ENCODE results near the gene MTUS2.
"Not testable (repeated sequence)": the region's sequence is repeated elsewhere in the genome, so short reads cannot be mapped to it uniquely, and the experiment has no call there.

MTUS2 gene

DNA sequence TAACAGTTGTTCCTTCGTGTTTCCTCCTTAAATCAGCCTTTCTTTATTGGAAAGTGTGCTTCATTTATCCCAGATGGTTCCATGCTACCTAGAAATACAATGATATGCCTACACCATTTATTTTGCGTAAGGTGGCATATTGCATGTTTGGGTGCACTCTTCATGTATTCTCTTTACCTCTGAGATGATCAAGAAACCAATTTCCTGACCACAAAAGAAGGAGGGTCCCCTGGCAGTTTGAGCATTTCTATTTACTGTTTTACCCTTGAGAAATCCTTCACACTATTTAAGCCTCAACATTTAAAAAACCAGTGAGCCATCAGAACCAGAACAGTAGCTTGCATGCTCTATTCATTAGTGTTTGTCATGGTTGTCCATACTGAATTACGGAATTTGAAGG, 354.0 kb downstream of the MTUS2 start:
- no peak for DNase-seq

DNA sequence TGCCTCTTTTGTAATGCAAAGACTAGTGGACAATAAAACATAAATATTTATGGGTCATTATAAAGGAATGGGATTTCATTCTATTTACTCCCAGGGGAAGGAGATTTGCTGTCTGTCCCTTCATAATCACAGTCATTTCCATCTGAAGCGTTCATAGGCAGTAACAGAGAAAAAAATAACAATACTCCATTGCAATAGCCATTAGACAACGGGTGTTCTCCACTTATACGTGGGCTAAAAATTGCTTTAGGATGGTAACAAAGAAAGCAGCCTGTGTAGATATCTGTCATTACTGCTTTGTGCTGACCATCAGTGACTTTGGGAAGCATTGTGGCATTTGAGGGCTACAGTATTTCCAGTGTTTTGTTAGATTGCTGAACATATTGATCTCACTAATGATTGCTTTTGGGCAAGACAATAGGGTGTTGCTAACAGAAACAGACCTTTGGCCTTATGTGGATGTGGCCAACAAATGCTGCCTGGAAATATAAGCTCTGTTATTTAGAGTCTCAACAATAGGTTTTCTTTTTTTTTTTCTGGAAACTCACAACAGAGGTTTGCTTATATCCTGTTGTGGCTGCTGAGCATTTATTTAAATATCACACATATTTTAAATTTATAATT, 355.2 kb downstream of the MTUS2 start:
- DNase-seq = no peak

DNA sequence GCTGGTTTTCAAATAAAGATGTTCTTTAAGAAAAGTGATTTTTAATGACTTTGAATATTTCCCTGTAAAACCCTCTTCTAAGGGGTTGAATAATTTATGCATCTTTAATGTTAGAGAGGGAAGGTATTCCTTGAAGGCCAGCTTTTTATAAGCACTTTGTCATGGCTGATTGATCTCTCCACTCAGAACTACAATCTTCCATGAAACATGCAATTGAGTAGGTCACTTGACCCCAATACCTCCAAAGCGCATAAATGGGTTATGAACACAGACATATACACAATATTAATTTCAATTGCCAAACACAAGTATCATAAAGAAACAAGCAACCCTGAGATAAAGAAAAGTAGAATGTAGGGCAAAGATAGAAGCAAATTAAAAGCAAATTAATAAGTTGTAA, 359.9 kb downstream of the MTUS2 start:
- no peak for DNase-seq

DNA sequence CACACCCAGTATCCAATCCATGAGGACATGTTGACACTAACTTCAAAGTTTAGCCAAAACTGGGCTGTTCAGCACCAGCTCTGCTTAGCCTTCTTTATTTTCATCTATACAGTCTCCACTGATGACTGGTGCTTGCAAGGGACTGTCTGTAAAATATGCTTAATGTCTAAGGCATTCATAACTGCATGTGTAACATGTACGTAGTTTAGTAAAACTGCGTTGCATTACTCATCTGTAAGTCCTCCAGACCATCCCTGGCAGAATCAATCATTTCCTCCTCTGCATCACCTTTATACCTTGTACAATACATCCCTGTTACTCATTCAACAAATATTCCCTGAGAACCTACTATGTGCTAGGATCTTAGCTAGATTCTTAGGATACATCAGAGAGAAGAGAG, 362.1 kb downstream of the MTUS2 start:
- DNase-seq = no peak

DNA sequence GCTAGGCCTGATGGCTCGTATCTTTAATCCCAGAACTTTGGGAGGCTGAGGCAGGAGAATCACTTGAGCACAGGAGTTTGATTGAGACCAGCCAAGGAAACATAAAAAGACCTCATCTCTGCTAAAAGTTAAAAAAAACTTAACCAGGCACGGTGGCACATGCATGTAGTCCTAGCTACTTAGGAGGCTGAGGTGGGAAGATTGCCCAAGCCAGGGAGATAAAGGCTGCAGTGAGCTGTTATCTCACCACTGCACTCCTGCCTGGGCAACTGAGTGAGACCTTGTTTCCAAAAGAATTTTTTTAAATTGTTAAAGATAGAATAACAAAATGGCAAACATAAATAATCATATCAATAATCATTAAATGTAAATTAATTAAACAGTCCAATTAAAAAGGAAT, 365.8 kb downstream of the MTUS2 start:
- no peak for DNase-seq

DNA sequence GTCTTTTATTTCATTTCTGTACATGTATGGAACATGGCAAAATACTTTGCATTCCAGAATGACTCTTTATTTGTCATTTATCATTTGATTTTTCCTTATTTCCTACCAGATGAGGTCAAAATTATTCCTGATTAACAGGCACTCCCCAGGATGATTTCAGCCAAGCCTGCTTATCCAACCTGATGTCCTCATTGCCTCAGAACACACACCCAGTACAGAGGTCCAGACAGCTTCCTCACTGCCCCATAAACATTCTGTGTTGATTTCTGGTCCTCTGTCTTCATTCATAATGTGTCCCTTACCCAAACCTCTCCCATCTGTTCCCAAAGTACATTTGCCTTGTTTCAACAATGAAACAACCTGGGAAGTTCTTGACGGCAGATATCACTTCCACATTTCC, 367.4 kb downstream of the MTUS2 start:
- DNase-seq = no peak

DNA sequence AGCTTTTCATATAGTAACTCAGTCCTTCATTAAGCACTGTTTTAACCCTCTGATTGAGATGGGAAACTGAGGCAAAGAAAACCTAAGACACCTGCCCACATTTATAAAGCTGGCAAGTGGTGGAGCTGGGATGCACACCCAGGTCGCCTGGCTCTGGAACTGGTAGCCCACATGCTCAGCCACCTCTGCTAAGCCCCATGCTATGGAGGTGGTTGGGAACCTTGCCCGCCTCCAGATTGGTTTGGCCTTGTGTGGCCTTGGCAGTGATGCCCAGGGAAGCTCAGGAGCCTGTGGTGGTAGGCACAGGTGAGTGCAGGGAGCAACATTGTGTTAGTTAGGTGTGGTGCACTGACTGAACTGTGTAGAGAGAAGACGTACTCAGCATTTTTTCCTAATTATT, 370.2 kb downstream of the MTUS2 start:
- no peak for DNase-seq

DNA sequence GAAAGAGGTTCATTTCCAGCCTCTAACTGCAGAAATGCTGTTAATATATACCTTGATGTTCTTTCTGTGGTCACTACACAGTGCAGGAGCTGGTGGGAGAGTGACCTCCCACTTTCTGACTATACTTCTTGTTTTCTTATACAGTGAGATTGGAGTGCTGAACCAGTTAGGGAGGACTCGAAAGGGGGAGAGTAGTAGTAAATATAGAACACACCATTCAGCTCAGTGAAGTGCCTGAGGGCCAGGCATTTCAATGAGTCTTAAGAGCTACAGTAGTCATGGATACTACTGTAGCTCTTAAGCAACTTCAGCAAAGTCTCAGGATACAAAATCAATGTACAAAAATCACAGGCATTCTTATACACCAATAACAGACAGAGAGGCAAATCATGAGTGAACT, 372.9 kb downstream of the MTUS2 start:
- no peak for DNase-seq

DNA sequence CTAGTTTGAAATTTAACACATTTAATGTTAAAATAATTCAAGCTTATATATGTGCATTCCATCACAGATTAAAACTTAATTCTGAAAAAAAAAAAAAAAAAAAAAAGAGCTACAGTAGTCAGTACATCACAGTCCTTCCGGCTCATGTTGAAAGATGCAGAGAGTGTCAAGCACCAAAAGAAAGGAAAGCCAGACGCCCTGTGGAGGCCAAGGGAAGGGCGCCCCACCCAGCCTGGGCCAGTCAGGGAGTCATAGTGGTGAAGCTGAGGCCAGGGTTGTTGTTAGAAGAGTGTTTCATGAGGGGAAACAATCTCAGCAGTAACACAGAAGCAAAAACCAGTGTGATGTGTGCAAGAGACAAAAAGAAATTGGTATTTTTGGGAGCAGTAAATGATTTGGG, 375.3 kb downstream of the MTUS2 start:
- DNase-seq = no peak

DNA sequence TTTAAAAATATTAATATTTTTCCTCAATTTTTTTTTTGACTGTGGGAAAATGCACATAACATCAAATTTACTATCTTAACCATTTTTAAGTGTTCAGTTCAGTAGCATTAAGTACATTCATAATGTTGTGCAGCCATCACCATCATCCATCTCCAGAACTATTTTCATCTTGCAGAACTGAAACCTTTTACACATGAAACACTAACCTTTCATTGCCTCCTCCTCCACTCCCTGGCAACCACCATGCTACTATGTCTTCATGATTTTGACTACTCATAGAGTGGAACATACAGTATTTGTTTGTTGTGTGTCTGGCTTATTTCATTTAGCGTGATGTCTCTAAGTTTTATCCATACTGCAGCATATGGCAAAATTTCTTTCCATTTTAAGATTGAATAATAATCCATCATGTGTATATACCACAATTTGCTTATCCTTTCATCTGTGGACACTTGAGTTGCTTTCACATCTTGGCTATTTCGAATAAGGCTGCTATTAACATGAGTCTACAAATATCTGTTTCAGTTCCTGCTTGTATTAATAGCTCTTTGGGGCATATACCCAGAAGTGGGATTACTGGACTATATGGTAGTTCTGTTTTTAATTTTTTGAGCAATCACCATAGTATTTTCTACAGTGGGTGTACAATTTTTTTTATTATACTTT, 376.4 kb downstream of the MTUS2 start:
- no peak for DNase-seq

DNA sequence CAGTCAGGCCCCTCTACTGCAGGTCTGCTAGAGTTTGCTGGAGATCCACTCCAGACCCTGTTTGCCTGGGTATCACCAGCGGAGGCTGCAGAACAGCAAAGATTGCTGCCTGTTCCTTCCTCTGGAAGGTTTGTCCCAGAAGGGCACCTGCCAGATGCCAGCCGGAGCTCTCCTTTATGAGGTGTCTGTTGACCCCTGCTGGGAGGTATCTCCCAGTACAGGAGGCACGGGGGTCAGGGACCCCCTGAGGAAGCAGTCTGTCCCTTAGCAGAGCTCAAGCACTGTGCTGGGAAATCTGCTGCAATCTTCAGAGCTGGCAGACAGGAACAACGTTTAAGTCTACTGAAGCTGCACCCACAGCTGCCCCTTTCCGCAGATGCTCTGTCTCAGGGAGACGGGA, 382.6 kb downstream of the MTUS2 start:
- DNase-seq = not testable (repeated sequence)

DNA sequence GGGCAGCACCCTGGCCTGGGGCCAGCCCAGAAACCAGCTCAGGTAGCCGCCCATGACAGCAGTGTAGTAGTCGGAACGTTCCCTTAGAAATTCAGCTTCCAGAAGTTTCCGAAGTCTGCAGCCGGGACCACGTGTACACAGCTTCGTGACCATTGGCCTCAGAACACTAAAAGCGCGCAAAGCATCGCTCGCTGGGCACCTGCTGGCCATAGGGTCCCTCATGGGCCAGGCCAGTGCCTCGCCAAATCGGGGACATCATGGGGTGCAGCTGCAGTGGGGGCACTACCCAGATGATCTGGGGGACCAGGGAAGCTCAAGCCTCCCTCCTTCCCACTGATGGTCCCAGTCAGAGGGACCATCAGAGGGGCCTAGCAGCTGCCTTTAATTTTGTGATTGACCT, 384.5 kb downstream of the MTUS2 start:
- no peak for DNase-seq

DNA sequence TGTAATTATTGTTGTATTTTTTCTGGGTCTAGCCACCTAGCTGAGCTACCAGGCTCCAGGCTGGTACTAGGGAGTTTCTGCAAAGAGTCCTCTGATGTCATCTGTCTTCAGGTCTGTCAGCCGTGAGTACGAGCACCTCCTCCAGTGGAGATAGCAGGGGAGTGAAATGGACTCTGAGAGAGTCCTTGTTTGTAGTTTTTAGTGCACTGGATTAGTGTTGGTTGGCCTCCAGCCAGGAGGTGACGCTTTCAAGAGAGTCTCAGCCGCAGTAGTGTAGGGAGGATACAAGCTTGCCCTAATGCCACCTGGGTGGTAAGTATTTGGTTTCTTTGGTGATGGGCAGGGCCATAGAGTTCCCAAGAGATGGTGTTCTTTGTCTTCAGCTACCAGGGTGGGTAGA, 390.5 kb downstream of the MTUS2 start:
- no peak for DNase-seq

DNA sequence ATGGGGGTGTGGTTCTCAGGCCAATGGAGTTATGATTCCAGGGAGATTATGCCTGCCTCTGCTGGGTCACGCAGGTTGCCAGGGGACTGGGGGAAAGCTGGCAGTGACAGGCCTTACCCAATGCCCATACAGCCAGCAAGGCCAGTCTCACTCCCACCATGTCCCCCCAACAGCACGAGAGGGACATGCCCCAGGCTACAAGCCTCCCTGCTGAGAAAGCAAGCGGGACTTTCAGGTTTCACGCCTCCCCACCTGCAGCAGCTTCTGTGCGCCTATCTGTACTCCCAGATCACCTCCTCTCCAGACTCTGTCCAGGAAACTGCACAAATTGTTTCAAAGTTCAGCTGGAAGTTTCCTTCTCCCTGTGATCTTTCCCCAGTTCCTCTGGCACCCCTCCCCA, 391.0 kb downstream of the MTUS2 start:
- not testable (repeated sequence) for DNase-seq

DNA sequence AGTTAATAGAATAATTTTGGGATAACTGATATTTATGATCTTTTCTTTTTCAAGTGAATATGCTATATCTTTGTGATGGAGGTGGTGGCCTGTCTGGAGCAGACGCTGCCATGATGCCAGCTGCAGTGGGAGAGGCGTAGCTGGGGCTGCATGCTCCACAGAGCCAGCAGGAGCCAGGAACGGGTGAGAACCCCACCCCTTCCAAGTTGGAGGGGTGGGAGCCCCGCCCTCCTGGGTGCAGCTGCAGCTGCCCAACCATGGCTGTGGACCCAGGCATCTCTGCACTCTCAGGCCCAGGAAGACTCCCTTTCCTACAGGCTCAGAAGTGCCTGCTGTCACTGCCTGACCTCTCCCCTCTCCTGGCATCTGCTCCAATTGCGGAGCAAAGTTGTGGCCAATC, 402.3 kb downstream of the MTUS2 start:
- DNase-seq = no peak

DNA sequence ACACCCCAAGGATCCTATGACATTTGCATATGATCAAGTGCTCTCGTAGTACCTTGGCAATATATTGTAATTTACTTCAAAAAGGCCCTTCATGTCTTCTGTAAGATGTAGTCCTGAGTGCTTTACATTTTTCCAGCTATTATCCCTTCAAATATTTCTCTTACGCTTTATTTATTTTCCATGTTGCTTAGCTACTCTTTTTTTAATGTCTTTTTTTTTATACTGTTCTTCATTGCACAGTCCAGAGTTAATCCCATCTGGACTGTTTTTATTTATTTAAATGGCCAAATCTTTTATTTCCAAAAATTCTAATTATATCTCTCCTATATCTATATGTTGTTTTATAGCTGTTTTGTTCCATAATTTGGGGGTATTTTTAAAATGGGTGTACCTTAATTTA, 404.1 kb downstream of the MTUS2 start:
- DNase-seq = no peak

DNA sequence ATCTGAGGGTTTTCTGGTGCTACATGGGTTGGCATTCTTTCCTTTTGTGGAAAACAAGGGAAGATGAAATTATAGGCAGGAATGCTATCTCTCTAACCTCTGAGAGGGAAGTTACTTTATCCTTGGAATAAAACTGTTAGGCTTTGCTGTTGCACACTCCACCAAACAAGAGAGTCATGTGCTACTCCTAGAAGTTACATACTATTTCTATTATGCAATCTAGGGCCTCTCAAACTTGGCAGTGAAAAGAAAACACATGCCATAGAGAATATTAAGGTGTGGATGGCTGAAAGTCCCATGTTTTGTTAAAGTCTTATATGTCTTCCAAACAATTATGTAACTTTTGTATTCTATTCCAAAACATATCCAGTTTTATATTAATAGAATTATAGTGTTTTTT, 407.4 kb downstream of the MTUS2 start:
- DNase-seq = no peak

DNA sequence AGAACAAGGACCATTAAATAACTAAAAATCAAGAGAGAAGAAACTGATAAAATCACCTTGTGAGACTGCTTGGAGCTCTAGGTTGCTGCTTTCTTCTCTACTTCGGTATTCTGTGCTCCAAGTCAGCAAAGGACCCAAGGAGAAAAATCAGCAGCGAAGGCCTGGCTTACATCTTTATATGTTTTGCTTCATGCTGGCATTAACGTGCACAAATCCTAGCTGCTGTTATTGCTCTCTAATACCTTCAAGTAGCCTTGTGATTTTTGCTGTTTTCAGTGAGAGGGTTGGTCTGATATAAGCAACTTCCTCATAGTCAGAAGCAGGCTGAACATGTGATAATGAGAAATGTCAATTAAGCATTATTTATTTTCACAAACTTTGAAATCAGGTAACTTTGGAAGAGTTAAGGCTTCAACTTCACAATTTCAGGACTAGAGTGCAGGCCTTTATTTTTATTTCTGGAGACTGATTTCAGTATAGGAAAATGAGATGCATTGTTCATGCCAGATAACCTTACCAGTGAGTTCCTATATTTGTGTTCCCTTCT, 410.2 kb downstream of the MTUS2 start:
- DNase-seq = no peak

DNA sequence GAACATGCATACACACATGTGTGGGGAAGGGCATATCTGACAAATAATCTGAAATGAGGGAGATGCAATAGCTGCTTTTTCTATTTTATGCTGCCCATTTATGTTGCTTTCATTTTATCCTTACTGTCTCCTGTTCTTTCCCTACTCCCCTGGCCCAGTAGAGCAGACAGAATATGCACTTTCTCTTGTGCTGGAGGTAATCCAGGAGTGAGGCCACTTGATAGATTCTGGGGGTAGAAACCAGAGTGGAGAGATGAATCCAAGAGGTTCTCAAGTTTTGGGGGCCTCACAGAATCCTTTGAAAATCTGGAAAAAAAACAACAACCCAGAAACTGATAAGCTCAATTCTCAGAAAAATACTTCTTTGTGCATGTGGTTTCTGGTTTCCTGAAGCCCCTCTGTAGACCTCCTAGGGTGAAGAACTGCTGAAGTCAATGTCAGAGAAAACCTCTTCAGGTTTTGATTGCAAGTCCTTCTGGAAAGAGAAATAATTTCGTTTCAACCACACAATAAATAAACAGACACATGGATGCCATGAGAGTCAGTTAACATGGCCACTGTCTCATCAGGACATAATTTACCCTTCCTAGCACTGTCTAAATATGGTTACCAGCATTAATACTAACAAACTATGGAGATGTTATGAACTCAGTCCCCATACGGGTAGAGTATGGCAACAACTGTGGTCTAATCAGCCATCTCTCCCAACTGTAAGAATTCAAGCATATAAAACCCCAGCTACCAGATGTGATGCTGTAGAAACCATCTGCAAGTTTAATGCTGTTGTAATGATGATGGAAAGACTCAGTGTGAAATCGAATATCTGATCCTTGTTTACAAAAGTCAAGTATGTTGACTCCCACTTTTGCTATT, 419.8 kb downstream of the MTUS2 start:
- DNase-seq = no peak

DNA sequence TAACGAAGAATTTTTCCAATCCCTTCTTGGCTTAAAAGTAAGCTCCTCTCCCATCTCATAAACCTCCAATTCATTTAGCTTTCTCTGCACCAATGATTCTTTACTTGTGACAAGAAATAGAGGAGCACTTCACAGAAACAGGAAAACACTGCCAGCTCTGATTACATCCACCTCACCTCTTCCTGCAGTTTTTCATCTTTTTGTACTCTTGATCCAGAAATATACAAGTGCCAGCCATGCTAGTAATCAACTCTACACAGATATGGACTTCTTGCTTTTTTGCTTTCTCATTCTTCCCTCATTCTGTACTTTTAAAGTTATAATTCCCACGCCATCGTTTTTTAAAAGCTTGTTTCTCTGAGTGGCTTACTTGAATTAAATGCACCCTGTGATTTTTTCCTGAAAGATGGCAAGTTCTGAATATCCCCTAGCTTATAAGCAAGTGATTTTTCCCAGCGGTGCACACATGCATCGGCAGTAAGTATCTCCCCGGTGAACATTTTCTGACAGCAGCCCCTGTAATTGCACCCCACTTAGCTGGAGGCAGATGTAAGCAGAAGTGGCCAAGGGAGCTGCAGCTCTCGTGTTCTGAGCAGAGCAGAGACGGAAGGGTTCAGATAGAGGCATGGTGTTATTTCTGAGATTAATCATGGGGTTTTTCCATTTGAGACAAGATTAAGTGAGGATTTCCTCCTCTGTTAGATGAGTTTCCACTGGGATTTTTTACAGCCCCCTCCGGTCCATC, 434.7 kb downstream of the MTUS2 start:
- no peak for DNase-seq

DNA sequence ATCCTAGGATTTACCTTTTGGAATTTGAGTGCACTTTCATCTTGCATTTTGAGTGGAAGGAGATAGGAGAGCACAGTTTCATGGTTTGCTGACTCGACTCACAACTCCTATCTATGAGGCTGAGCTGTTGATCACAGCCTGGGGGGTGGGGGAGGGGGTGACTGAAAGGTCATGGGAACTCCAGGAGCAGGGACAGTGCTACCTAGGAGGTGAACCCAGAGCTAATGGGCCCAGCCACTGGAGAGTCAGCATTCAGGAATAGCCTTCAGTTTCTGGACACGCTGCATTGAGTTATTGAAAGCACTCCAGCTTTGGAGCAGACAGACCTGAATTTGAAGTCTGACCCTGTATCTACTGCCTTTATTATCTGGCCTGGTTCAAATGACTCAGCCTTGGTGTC, 435.4 kb downstream of the MTUS2 start:
- no peak for DNase-seq

DNA sequence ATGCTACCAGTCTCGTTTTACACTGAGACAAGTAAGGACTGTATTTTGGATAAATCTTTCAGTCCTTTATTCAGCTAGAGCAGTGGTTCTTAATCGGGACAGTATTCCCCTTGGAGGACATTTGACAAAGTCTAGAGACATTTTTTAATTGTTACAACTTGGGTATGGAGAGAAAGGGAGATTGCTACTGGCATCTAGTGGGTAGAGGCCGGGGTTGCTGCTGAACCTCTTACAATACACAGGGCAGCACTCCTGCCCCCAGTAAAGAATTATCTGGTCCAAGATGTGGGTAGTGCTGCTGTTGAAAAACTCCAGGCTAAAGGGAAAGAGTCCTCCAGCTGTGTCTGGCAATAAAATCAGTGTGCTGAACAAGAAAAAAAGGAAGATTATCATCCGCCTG, 440.5 kb downstream of the MTUS2 start:
- no peak for DNase-seq

DNA sequence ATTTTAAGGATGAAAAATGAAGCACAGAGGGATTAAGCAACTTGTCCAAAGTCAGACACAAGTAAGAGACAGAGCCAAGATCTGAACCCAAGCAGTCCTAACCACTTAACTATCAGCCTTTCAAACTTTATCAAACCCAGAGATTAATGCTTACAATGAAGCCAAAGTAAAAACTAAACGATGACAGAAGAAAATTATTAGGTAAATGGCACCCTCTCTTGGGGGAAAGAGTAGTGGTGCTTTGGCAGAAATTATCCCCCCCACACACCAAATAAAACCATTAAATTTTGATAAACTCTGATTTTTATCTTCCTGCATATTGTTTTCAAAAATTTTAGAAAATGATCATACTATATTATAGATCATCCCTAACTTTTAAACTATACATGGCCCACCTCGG, 446.1 kb downstream of the MTUS2 start:
- no peak for DNase-seq
